Suprapubic skin (tissue), 3 donors: ENCODE data around the gene DECR2.

Experiments used
- EP300 ChIP-seq: sonication (generic); formaldehyde crosslinking; IDR thresholded peaks from one replicate; pipeline ENCODE4 v1.6.1; 2017; ENCODE audit warnings: antibody characterized with exemption
- POLR2A ChIP-seq, 2 donors: fragments of 450-650 bp; IDR thresholded peaks; one replicate each; pipeline ENCODE4 v1.6.1; 2017; ENCODE audit warnings: antibody characterized with exemption in 2 of 2, mild to moderate bottlenecking in 2 of 2, moderate library complexity in 2 of 2
- TF ChIP-seq, protein P1 (sequence below), 2 donors: fragments of 200-600 bp in 1 of 2; fragments of 450-650 bp in 1 of 2; sonication (generic) in 1 of 2; IDR thresholded peaks; one replicate each; pipeline ENCODE4 v1.5.1; 2016 to 2019; ENCODE audit warnings: antibody characterized with exemption in 2 of 2, mild to moderate bottlenecking in 1 of 2, moderate library complexity in 1 of 2

DNA sequence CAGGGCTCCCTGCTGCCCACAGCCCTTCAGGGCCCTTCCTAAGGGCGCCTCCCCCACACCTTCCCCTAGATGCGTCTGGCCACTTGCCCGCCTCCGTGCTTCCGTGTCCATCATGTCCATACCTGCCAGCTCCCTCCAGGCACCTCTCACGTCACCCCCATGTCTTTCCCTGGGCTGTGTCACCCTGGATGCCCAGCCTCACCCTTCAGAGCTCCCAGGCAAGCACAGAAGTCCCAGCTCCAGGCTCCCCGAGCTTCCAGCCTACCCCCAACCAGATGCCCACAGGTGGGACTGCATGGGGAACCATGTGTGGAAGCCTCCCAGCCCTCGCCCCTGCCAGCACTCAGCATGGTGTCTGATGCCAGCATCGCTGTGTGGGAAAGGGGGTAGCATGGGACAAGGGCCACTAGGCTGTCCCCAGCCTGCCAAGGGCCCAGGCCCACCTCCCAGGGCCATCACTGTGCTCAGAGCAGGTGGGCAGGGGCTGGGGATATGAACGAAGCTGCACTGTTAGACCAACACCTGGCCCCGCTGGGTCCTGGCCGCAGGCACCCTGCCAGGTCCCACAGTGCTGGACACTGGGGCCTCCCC is 47.3 kb upstream of the DECR2 start:
- no peak for TF ChIP-seq POLR2A (IDR thresholded peaks at IDR 0.05)
- no peak for TF ChIP-seq EP300
- TF ChIP-seq, protein P1, sequence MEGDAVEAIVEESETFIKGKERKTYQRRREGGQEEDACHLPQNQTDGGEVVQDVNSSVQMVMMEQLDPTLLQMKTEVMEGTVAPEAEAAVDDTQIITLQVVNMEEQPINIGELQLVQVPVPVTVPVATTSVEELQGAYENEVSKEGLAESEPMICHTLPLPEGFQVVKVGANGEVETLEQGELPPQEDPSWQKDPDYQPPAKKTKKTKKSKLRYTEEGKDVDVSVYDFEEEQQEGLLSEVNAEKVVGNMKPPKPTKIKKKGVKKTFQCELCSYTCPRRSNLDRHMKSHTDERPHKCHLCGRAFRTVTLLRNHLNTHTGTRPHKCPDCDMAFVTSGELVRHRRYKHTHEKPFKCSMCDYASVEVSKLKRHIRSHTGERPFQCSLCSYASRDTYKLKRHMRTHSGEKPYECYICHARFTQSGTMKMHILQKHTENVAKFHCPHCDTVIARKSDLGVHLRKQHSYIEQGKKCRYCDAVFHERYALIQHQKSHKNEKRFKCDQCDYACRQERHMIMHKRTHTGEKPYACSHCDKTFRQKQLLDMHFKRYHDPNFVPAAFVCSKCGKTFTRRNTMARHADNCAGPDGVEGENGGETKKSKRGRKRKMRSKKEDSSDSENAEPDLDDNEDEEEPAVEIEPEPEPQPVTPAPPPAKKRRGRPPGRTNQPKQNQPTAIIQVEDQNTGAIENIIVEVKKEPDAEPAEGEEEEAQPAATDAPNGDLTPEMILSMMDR (IDR thresholded peaks at IDR 0.05), result no peak
